Natural killer cell (primary cell): ENCODE data around the gene FREY1. TPM values are rescaled to one million over a fixed set of nuclear protein-coding genes. Genes with fewer than 3 reads are reported as not detected.
"Not testable (repeated sequence)": the region's sequence is repeated elsewhere in the genome, so short reads cannot be mapped to it uniquely, and the experiment has no call there.

ENCODE experiments used
- ATAC-seq, 3 donors: fragments of 150-1000 bp in 2 of 3; fragments of 200-7000 bp in 1 of 3; cut with Tn5 transposase; 1 replicate in 1 of 3; 2 replicates in 2 of 3; pipeline ENCODE4 v1.10.0; 2021; ENCODE audit warnings: mild to moderate bottlenecking in 2 of 3, moderate library complexity in 2 of 3
- DNase-seq, 2 donors: peaks; one replicate each; pipeline versions ENCODE4 v3.0.0 to v3.0.0-alpha.2; 2013 to 2021; ENCODE audit warnings: mixed read lengths in 1 of 2
- H3K27ac ChIP-seq: one replicate; pipeline ENCODE4 v1.5.1; 2013; ENCODE audit warnings: mild to moderate bottlenecking, low read length
- H3K27me3 ChIP-seq: one replicate; pipeline ENCODE4 v1.6.1; 2013; ENCODE audit warnings: low read length; ENCODE audit not compliant: control insufficient read depth, insufficient read depth
- H3K36me3 ChIP-seq: one replicate; pipeline ENCODE4 v1.6.1; 2013; ENCODE audit warnings: low read length; ENCODE audit not compliant: control insufficient read depth, insufficient read depth
- H3K4me1 ChIP-seq: one replicate; pipeline ENCODE4 v1.6.1; 2013; ENCODE audit warnings: low read length; ENCODE audit not compliant: control insufficient read depth, insufficient read depth
- H3K4me3 ChIP-seq: one replicate; pipeline ENCODE4 v1.5.1; 2013; ENCODE audit warnings: low read length
- H3K9me3 ChIP-seq: one replicate; pipeline ENCODE4 v1.6.1; 2013; ENCODE audit warnings: low read length; ENCODE audit not compliant: control insufficient read depth, insufficient read depth
- H3K27ac Mint-ChIP-seq, 2 donors: one replicate each; pipeline ENCODE4 v1.8.0; 2022; ENCODE audit warnings: mild to moderate bottlenecking in 2 of 2, mixed read lengths in 2 of 2, moderate library complexity in 1 of 2
- H3K27me3 Mint-ChIP-seq, 2 donors: one replicate each; pipeline ENCODE4 v1.8.0; 2022; ENCODE audit warnings: low read depth in 2 of 2, mixed read lengths in 2 of 2
- H3K36me3 Mint-ChIP-seq: one replicate; pipeline ENCODE4 v1.8.0; 2022; ENCODE audit warnings: mixed read lengths
- H3K4me1 Mint-ChIP-seq, 2 donors: one replicate each; pipeline ENCODE4 v1.8.0; 2022; ENCODE audit warnings: mixed read lengths in 2 of 2
- H3K4me3 Mint-ChIP-seq: one replicate; pipeline ENCODE4 v1.8.0; 2022; ENCODE audit warnings: mild to moderate bottlenecking, moderate library complexity, mixed read lengths
- H3K9me3 Mint-ChIP-seq, 2 donors: one replicate each; pipeline ENCODE4 v1.8.0; 2022; ENCODE audit warnings: mixed read lengths in 2 of 2
- CTCF ChIP-seq: fragments of 200-600 bp; IDR thresholded peaks from one replicate; pipeline ENCODE4 v1.8.0; 2022; ENCODE audit warnings: antibody characterized with exemption
- WGBS: methylation state at CpG from one replicate; pipeline ENCODE4 v1.1.7; 2013; ENCODE audit warnings: missing lambda C conversion rate; ENCODE audit not compliant: insufficient coverage; 5-methylcytosine and 5-hydroxymethylcytosine counted together
- intact Hi-C: fragments of 100-400 bp; cut with micrococcal nuclease; formaldehyde crosslinking; loops from one replicate; pipeline ENCODE4 v1.14.2; 2022
- total RNA-seq, 4 donors: library from RNA; stranded (reverse); fragments of 120-200 nt in 1 of 4; gene quantifications; one replicate each; pipeline versions ENCODE4 v1.2.3 to v1.2.4, GENCODE V29; 2013 to 2022

FREY1 gene
- total RNA-seq, 3 donors from 2014 or later (not counting 1 experiment from before 2014, with no cell fraction given) = 3.7 to 6.8 (median 3.9) TPM

DNA sequence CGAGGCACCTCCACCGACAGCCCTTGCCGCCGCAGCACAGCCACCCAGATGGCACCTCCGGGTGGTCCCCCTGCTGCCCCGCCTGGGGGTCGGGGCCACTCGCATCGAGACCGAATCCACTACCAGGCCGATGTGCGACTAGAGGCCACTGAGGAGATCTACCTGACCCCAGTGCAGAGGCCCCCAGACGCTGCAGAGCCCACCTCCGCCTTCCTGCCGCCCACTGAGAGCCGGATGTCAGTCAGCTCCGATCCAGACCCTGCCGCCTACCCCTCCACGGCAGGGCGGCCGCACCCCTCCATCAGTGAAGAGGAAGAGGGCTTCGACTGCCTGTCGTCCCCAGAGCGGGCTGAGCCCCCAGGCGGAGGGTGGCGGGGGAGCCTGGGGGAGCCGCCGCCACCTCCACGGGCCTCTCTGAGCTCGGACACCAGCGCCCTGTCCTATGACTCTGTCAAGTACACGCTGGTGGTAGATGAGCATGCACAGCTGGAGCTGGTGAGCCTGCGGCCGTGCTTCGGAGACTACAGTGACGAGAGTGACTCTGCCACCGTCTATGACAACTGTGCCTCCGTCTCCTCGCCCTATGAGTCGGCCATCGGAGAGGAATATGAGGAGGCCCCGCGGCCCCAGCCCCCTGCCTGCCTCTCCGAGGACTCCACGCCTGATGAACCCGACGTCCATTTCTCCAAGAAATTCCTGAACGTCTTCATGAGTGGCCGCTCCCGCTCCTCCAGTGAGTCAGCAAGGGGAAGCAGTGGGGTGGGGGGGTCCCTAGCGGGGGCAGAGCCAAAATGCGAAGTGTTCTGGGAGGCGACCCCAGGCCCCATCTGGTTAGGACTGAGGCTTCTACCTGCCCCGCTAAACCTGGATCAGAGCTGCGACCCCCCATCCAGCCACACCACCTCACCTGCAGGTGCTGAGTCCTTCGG, 4.4 kb downstream of the FREY1 start:
- Histone ChIP-seq H3K36me3 (no peaks in the 10 kb centered on the region), H3K9me3 (no peaks in the 10 kb centered on the region), H3K27me3 (peaks cover 20% of the 10 kb centered on the region), H3K4me3 (no peak overlapping the region), H3K4me1 (peaks cover 35% of the 10 kb centered on the region), H3K27ac (no peak overlapping the region)
- peaks cover 5 to 24% of the 10 kb centered on the region in 2 donors for H3K4me1 Mint-ChIP-seq
- WGBS = 93% methylated on average over 56 of the region's 56 CpGs
- no peak for TF ChIP-seq CTCF
- no peak overlapping the region for H3K27ac Mint-ChIP-seq
- no peaks in the 10 kb centered on the region for H3K36me3 Mint-ChIP-seq
- no peak for DNase-seq
- ATAC-seq = no peak
- no peak overlapping the region for H3K4me3 Mint-ChIP-seq
- H3K9me3 Mint-ChIP-seq = no peaks in the 10 kb centered on the region
- H3K27me3 Mint-ChIP-seq = peaks cover 0 to 18% of the 10 kb centered on the region in 2 donors
- intact Hi-C loops = no loop called here

GRCh38 chr11:45901626-45902025, 5.4 kb downstream of the FREY1 start:
- H3K4me1 ChIP-seq = peaks cover 31% of the 10 kb centered on the region
- no peaks in the 10 kb centered on the region for H3K36me3 ChIP-seq
- TF ChIP-seq CTCF = no peak
- no peak for DNase-seq
- H3K27me3 ChIP-seq = peaks cover 22% of the 10 kb centered on the region
- intact Hi-C loops = no loop called here
- peak overlapping the region in 1 of 2 donors; percentile 85 for H3K27ac Mint-ChIP-seq
- no peaks in the 10 kb centered on the region for H3K9me3 Mint-ChIP-seq
- H3K4me1 Mint-ChIP-seq = peaks cover 5 to 23% of the 10 kb centered on the region in 2 donors
- no peak overlapping the region for H3K4me3 ChIP-seq
- H3K27me3 Mint-ChIP-seq = peaks cover 0 to 23% of the 10 kb centered on the region in 2 donors
- no peak overlapping the region for H3K4me3 Mint-ChIP-seq
- 91% methylated on average over 6 of the region's 6 CpGs for WGBS
- H3K9me3 ChIP-seq = no peaks in the 10 kb centered on the region
- ATAC-seq = no peak
- H3K36me3 Mint-ChIP-seq = no peaks in the 10 kb centered on the region
- no peak overlapping the region for H3K27ac ChIP-seq

- no peak for TF ChIP-seq CTCF
- Mint-ChIP-seq H3K36me3 (no peaks in the 10 kb centered on the region), H3K27ac (peak overlapping the region in 1 of 2 donors; percentile 85), H3K4me1 (peaks cover 0 to 17% of the 10 kb centered on the region in 2 donors), H3K27me3 (peaks cover 0 to 23% of the 10 kb centered on the region in 2 donors), H3K9me3 (no peaks in the 10 kb centered on the region), H3K4me3 (peak overlapping the region; percentile 82)
- no peak overlapping the region for H3K27ac ChIP-seq
- peaks cover 22% of the 10 kb centered on the region for H3K27me3 ChIP-seq
- 66% methylated on average over 8 of the region's 8 CpGs for WGBS
- ATAC-seq = no peak
- DNase-seq = no peak
- no peak overlapping the region for H3K4me3 ChIP-seq
- intact Hi-C loops = no loop called here
- H3K36me3 ChIP-seq = no peaks in the 10 kb centered on the region
- H3K9me3 ChIP-seq = no peaks in the 10 kb centered on the region
- peaks cover 26% of the 10 kb centered on the region for H3K4me1 ChIP-seq
Measured at GRCh38 chr11:45900916-45901617, 6.0 kb downstream of the FREY1 start.

DNA sequence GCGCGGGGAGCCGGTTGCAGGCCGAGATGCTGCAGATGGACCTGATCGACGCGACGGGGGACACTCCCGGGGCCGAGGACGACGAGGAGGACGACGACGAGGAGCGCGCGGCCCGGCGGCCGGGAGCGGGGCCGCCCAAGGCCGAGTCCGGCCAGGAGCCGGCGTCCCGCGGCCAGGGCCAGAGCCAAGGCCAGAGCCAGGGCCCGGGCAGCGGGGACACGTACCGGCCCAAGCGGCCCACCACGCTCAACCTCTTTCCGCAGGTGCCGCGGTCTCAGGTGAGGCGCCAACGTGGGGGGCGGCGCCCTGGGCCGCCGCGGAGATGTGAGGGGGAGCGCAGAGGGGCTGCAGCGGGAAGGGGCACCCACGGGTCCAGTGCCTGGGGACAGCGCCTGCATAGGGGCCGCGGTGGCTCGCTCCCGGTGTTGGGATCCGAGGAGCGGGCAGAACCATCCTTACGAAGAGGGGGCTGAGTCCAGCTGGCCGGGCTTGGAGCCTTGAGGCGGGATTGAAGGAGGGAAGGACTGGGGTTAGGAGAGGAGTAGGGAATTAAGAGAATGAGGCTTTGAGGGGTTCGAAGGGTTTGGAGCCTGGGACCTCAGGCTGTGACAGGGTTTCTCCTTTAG, 6.8 kb downstream of the FREY1 start:
- peaks cover 27% of the 10 kb centered on the region for H3K27me3 ChIP-seq

More for the DNA sequence above, 6.8 kb downstream of the FREY1 start:
- Mint-ChIP-seq H3K4me1 (peaks cover 0 to 17% of the 10 kb centered on the region in 2 donors), H3K4me3 (peak overlapping the region; percentile 82), H3K27me3 (peaks cover 0 to 26% of the 10 kb centered on the region in 2 donors), H3K27ac (peak overlapping the region in 1 of 2 donors; percentile 85)
- H3K9me3 Mint-ChIP-seq, H3K4me3 ChIP-seq, H3K36me3 ChIP-seq, H3K9me3 ChIP-seq, H3K27ac ChIP-seq, intact Hi-C loops, ATAC-seq, DNase-seq, H3K36me3 Mint-ChIP-seq: not testable (repeated sequence)
- H3K4me1 ChIP-seq = peaks cover 18% of the 10 kb centered on the region
- 13% methylated on average over 30 of the region's 59 CpGs for WGBS
